ENCODE measurements around the gene ALKBH5. TPM values are rescaled to one million over a fixed set of nuclear protein-coding genes. Genes with fewer than 3 reads are reported as not detected.

ALKBH5 gene
- total RNA-seq, 6 experiments from 2014 or later: 57.5 to 71.8 (median 66.1) TPM

DNA sequence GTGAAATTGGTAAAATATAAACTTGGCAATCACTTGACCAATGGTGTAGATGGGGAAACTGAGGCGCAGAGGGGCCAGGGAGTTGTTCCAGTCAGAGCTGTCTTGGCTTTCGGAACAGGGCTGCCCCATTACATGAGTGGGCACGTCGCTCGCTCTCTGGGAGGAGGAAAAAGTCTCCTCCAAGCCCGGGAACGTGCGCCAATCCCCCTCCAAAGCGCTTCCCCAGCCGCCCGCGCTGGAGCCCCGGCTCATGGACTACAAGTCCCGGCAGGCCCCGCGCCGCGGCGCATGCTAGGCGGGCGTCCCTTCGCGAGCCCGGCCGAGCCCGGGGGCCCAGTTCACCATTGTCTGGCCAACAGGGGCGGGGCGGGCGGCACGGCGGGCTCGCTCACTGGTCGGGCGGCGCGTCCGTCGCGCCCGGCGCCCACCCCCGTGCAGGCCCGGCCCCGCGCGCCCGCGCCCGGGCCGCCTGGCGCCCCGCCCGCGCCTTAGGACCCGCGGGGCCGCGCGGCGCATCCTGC is 41.6 kb downstream of the ALKBH5 start, which contains the start of gene LLGL1:
LLGL1 (plus strand) TSS at position 515 of the 521 bp plus-strand sequence. CDS start 48 bp downstream, outside the sequence.
- H3K9me3 ChIP-seq: no peaks in the 10 kb centered on the region
- no peaks in the 10 kb centered on the region for H3K36me3 ChIP-seq
- TF ChIP-seq, protein P1, sequence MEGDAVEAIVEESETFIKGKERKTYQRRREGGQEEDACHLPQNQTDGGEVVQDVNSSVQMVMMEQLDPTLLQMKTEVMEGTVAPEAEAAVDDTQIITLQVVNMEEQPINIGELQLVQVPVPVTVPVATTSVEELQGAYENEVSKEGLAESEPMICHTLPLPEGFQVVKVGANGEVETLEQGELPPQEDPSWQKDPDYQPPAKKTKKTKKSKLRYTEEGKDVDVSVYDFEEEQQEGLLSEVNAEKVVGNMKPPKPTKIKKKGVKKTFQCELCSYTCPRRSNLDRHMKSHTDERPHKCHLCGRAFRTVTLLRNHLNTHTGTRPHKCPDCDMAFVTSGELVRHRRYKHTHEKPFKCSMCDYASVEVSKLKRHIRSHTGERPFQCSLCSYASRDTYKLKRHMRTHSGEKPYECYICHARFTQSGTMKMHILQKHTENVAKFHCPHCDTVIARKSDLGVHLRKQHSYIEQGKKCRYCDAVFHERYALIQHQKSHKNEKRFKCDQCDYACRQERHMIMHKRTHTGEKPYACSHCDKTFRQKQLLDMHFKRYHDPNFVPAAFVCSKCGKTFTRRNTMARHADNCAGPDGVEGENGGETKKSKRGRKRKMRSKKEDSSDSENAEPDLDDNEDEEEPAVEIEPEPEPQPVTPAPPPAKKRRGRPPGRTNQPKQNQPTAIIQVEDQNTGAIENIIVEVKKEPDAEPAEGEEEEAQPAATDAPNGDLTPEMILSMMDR (IDR thresholded peaks at IDR 0.05): no peak
- TF ChIP-seq POLR2A (IDR thresholded peaks at IDR 0.05): no peak
- H3K27me3 ChIP-seq: no peaks in the 10 kb centered on the region
- H3K4me1 ChIP-seq: no peaks in the 10 kb centered on the region
- intact Hi-C loops (cut with DNase I): no loop called here
- peak; percentile 98 to 100 (median 98) for ATAC-seq
- no peak within 1 kb of the TSS for H3K27ac ChIP-seq
- peak within 1 kb of the TSS; percentile 40 to 59 (median 44) for H3K4me3 ChIP-seq
- DNase-seq: peak; percentile 97 to 98 (median 98)
- 3% methylated on average over 5 of the region's 60 CpGs for WGBS (ENCODE audit: insufficient coverage, low coverage, low lambda C conversion rate, missing lambda C conversion rate)

DNA sequence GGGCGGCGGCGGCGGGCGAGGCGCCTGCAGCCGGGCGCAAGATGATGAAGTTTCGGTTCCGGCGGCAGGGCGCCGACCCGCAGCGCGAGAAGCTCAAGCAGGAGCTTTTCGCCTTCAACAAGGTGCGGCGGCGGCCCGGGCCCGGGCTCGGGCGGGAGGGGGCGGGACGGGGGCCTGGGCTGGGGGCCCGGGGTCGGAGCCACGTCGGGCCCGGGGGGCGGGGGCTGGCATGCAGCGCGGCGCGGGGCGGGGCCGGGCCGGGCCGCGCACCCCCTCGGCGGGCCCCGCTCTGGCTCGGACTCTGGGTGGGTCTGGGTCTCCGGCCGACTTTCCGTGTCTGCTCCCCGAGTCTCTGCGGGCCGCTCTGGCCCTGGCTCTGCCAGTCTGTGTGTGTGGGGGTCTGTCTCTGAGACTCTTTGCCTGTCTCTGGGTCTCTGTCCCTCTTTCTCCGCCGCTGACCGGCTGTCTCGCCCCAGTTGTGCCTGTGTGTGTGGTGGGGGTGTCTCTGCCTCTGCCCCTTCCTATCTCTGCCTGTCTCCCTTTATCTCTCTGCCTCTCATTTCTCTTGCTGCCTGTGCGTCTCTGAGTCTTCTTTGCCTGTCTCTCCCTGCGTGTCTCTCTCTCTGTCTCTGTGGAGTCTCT is 42.1 kb downstream of the ALKBH5 start:
- DNase-seq: peak in 1 of 3 donors; percentile 53
- no peak overlapping the region for H3K27ac ChIP-seq
- WGBS (ENCODE audit: insufficient coverage, low coverage, low lambda C conversion rate, missing lambda C conversion rate): 10% methylated on average over 5 of the region's 57 CpGs

DNA sequence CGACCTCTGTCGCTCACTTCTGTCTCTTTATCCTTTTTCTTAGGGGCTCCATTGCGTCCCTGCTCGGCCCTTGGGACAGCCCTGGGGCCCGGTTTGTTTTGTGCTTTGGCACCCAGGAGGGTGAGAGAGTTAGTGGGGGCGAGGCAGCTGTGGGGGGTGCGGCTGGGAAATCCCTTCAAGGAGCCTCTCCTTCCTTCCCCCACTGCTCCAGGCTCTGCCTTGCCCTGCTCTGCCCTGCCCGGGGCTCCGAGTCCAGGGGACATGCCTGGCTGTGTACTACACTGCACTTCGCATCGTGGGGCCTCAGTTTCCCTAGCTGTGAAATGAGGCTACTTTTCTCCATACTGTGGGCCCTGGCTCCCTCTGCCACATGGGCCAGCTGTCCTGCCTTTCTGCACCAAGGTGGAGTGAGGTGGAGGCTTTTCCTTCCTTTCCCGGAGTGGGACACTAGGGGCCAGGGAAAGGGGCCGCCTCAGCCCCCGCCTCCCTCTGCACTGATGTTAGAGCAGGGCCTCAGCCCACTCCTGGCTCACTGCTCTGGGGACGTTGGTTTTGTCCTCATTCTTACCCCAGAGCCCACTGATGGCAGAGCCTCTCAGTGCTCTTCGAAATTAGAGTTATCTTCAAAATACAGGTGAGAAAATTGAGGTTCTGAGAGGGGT is 42.8 kb downstream of the ALKBH5 start:
- H3K4me3 ChIP-seq: peak overlapping the region; percentile 40 to 59 (median 44)
- no peaks in the 10 kb centered on the region for H3K27me3 ChIP-seq
- DNase-seq: peak in 1 of 3 donors; percentile 53
- no peak for ATAC-seq
- H3K4me1 ChIP-seq: no peaks in the 10 kb centered on the region
- no peaks in the 10 kb centered on the region for H3K36me3 ChIP-seq
- intact Hi-C loops (cut with DNase I): no loop called here
- H3K27ac ChIP-seq: no peak overlapping the region
- 43% methylated on average over 11 of the region's 16 CpGs for WGBS (ENCODE audit: insufficient coverage, low coverage, low lambda C conversion rate, missing lambda C conversion rate)
- TF ChIP-seq POLR2A (IDR thresholded peaks at IDR 0.05): no peak
- TF ChIP-seq, protein P1 (IDR thresholded peaks at IDR 0.05): no peak
- no peaks in the 10 kb centered on the region for H3K9me3 ChIP-seq

More for the DNA sequence above, 42.1 kb downstream of the ALKBH5 start:
- intact Hi-C loops (cut with DNase I): no loop called here
- peak in 1 of 4 donors; percentile 6 for ATAC-seq
- TF ChIP-seq, protein P1 (IDR thresholded peaks at IDR 0.05): no peak
- TF ChIP-seq POLR2A (IDR thresholded peaks at IDR 0.05): no peak
- Histone ChIP-seq H3K27me3 (no peaks in the 10 kb centered on the region), H3K4me3 (peak overlapping the region; percentile 40 to 59 (median 44)), H3K36me3 (no peaks in the 10 kb centered on the region), H3K4me1 (no peaks in the 10 kb centered on the region), H3K9me3 (no peaks in the 10 kb centered on the region)

DNA sequence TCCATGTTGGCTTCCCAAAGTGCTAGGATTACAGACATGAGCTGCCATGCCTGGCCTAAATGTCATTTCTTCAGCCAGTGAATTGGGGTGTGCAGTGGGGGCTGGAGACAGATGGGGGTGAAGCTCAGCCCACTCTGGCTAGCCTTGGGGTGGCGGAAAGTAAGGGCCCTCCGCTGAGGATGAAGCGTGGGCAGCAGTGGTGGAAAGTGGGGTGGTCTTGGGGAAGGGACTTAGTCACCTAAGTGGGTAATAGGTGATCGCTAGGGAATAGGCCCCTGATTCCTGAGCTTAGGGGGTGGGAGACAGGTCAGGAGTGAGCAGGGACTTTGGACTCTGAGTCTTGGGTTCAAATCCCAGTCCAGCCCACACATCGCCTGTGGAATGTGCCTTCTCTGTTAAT is 44.0 kb downstream of the ALKBH5 start:
- TF ChIP-seq, protein P1 (IDR thresholded peaks at IDR 0.05): no peak
- TF ChIP-seq POLR2A (IDR thresholded peaks at IDR 0.05): no peak
- ATAC-seq: no peak
- no peaks in the 10 kb centered on the region for H3K36me3 ChIP-seq
- no peaks in the 10 kb centered on the region for H3K4me1 ChIP-seq
- DNase-seq: no peak
- intact Hi-C loops (cut with DNase I): no loop called here
- H3K9me3 ChIP-seq: no peaks in the 10 kb centered on the region
- H3K4me3 ChIP-seq: no peak overlapping the region
- WGBS (ENCODE audit: insufficient coverage, low coverage, low lambda C conversion rate, missing lambda C conversion rate): 100% methylated on average over 2 of the region's 5 CpGs
- no peak overlapping the region for H3K27ac ChIP-seq
- H3K27me3 ChIP-seq: no peaks in the 10 kb centered on the region
